ENCODE results near the gene HAUS2.

HAUS2 gene

GRCh38 chr15:42611532-42611931 is 62.9 kb downstream of the HAUS2 start:
- FAIRE-seq: no peak

GRCh38 chr15:42612367-42612912 is 63.8 kb downstream of the HAUS2 start:
- no peak for FAIRE-seq

- FAIRE-seq: no peak
Observed at GRCh38 chr15:42616107-42616506, 67.5 kb downstream of the HAUS2 start.
